Stimulated activated CD4-positive, alpha-beta T cell treated with anti-CD3 and anti-CD28 coated beads, Interleukin-4, amount 100 ng/mL, for 24 hours (primary cell): ENCODE measurements around the gene XXYLT1.
"Not testable (repeated sequence)": the region's sequence is repeated elsewhere in the genome, so short reads cannot be mapped to it uniquely, and the experiment has no call there.

ENCODE experiments used
- DNase-seq: peaks from one replicate; pipeline ENCODE4 v3.0.0-alpha.2; 2020

XXYLT1 gene, protein sequence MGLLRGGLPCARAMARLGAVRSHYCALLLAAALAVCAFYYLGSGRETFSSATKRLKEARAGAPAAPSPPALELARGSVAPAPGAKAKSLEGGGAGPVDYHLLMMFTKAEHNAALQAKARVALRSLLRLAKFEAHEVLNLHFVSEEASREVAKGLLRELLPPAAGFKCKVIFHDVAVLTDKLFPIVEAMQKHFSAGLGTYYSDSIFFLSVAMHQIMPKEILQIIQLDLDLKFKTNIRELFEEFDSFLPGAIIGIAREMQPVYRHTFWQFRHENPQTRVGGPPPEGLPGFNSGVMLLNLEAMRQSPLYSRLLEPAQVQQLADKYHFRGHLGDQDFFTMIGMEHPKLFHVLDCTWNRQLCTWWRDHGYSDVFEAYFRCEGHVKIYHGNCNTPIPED

DNA sequence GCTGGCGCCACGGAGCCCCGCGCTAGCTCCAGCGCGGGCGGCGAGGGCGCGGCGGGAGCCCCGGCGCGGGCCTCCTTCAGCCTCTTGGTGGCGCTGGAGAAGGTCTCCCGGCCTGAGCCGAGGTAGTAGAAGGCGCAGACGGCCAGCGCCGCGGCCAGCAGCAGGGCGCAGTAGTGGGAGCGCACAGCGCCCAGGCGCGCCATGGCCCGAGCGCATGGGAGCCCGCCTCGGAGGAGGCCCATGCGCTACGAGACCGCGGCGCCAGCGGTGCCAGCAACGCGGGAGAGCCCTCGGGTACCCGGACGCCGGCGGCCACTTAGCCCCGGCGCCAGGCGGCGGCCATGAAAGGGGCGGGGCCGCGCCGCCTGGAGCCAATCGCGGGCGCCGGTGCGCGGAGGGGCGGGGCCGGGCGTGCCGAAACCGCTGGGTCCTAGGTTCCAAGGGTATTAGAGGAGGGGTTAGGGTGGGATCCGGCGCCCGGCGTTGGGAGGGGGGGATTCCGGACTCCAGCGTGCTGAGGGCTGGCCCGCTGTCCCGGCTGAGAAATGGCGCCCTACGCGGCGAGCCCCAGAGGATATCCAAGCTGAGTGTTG is at the start of gene XXYLT1:
Gene XXYLT1 (minus strand): TSS at position 343 of the 593 bp plus-strand sequence. CDS start 101 bp downstream, at position 242.
- peak; percentile 88 for DNase-seq

DNA sequence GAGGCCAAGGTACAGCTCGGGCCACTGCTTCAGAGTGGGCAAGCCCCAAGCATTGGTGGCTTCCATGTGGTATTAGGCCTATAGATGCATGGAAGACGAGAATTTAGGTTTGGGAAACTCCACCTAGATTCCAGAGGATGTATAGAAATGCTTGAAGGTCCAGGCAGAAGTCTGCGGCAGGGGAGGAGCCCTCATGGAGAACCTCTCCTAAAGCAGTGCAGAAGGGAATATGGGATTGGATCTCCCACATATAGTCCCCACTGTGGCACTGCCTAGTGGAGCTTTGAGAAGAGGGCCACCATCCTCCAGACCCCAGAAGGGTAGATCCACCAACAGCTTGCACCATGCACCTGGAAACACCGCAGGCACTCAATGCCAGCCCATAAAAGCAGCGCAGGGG is 48.1 kb upstream of the XXYLT1 start:
- DNase-seq, result no peak

DNA sequence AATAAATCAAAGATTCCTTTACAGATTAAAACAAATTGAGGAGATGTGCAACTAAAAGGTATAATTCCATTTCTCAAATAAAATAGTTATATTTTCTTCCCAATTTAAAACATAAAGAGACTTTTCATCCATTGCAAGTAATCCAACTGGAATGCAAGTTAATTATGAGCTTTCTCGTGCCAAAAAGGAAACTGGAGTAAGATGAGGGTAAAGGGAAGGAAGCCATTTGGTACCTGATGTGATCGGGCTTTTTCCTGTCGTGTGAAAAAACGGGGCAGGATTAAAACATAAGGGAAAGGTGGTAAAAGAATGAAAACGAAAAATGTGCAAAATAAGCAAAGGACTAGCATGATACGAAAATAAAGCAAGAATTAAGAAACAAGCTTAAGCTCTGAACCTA is 41.8 kb upstream of the XXYLT1 start:
- DNase-seq, result no peak

DNA sequence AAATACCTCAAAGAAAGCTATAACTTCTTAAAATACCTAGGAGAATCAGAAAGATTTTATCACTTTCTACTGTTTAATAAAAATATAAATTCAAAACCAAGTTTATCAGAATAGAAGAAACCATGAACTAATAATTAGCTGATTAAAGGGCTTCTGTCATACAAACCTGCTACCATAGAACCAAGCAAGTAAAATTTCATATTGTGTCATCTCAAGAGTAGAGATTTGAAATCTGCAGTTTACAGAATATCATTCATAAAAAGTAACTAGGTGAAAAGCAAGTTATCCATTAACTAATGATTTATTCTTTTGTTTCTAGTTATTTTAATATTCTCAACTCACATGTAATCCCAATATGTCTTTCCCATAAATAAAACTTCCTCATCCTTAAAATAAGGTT is 36.8 kb upstream of the XXYLT1 start:
- no peak for DNase-seq

DNA sequence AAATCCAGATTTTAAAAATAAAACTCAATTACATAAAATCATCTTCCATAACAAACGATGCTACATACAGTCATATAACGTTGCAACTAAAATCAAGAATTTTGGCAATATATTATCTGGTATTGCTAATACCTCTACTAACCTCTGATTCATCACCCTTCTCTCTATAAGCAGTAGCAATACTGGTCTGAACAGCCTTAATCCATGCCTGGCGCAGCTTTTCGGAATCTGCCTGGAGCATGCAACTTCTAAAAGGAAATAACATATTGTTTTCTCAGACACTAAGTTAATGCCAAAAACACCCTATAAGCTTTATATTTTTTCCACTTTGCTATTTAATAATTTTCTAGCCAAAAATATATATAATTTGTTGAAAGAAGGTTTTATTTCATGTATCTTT is 35.4 kb upstream of the XXYLT1 start:
- DNase-seq, result no peak

DNA sequence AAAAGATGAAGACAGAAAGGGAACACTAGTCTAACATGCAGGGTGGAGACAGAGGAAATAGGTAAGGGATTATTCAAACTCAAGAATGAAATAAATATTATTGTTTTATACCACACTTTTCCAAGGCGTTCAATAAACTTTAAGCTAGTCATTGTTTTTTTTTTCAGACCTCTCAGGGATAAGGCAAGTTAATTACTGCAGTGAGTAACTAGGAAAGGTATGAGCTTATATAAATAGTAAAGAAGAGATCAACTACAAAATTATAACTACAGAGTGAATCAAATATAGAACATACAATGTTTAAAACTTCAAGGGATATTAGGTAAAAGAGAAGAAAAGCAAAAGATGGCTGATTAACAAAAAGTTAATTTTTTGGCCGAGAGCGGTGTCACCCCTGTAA is 31.5 kb upstream of the XXYLT1 start:
- no peak for DNase-seq

DNA sequence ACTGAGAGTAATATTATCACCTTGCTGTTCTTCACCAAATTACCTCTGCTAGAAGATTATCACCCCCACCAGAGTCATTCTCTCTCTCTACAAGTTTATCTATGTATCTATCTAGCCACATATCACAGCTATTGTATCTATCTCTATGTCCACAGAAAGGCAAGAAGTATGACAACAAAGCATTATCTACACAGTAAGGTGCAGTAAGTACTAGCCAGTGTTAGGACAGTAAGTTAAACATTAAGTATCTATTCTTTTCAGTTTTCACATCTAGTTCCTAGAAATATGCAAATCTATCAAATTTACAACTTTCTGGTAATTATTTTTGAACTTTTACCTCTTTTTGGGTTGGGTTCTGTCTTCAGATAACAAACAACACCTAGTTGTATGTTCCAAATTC is 26.5 kb upstream of the XXYLT1 start:
- DNase-seq, result no peak

DNA sequence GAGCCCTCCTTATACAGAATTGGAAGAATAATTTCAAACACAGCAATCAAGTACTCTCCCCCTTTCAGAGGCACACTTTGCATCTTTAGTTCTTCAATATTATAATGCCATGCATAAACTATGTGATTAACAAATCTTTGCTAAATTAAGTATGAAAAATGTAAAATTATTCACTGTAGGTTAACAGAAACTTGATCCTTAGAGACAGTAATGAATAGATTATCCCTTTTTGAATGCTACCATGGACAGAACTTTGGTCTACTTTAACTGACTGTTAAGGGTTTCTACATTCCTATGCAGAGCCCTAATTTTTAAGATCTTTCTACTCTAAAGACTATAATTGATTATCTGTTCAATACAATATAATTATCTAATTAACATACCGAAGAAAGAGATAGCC is 25.7 kb upstream of the XXYLT1 start:
- no peak for DNase-seq

DNA sequence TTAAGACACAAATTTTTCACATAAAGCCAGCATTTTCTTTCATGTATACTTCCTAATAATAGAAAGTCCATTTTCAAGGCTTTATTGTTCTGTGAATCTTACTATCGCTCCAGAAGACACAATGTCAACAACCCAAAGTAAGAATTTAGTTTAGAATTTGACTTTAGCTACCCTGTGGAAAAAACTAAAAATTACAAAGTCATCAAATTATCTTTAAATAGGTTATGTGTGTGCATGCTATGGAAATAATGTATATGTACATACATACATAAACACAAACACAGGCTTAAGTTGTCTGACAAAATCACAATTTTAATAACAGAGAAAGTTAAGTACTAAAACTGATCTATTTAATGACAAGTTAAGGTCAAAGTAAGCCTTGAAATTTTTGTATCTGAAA is 20.2 kb upstream of the XXYLT1 start:
- DNase-seq, result no peak

DNA sequence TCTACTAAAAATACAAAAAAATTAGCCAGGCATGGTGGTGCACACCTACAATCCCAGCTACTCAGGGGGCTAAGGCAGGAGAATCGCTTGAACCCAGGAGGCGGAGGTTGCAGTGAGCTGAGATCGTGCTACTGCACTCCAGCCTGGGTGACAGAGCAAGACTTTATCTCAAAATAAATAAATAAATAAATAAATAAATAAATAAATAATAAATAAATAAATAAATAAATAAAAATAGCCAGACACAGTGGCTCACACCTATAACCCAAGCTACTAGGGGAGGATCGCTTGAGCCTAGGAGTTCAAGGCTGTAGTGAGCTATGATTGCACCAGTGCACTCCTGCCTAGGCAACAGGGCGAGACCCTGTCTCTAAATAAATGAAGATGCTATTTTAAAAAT is 19.7 kb upstream of the XXYLT1 start:
- not testable (repeated sequence) for DNase-seq

DNA sequence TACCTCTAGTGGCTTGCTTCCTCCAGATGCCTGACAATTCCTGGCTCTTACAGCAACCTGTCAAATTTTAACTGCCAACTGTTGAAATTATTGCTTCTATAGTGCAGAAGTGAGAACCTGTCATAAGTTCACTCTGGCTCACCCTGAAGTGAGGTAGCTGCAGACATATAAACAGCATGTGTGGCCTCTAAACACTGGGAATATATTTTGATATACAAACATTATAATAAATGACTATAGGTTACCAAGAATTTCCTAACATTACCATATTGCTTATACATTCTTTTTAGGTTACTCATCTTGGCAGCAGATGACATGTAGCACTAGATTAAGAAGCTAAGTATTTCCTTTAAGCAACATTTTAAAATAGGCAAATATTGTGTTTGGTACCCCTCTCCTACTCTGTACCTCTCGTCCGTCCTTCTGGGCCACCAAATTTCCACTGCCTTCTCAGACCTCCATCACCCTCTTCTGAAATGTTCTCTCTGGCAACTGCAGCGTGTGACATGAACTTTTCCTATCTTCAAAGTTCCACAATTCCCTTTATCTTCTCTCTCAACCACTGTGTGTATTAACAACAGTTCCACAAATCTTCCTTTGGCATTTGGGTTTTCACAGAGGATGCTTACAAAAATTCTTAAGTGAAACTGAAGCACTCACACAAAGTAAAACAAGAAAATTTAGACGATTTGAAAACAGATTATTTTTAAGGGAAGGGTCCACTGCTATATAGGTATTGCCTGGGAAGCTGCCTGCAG is 15.3 kb upstream of the XXYLT1 start:
- DNase-seq, result no peak

DNA sequence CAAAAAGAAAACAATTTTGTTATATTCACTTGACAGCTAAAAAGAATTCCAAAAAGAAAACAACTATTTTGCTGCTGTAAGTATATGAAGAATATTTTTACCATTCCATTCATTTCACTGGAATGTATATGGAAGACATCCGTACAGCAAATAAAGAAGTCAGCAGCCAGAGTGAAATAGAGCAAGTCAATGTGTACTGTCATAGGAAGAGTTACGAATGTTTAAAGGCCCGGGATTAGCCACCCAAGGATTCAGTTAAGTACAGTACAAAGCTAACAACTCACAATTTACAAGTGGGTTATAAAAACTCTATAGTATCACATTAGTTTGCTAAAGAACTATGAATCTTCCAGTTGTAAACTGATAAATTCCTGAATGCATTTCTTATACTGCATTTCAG is 14.4 kb upstream of the XXYLT1 start:
- DNase-seq, result no peak

DNA sequence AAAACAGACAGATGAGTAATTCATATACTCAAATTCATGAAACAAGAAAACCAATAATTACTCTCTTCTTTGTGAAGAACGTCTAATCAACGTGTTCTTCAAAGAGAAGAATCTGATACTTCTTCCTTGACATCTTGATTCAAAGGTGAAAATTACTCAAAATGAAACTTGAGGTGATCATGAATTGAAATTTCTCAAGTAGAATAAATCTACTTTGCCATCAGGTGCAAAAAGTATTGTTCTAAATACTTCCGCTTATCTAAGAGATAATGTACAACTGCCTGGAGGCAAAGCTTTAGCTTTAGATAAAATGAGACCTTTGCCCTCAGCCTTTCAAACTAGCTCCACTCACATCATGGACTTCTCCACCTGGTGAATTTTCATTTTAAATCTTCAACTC is 13.9 kb upstream of the XXYLT1 start:
- no peak for DNase-seq

DNA sequence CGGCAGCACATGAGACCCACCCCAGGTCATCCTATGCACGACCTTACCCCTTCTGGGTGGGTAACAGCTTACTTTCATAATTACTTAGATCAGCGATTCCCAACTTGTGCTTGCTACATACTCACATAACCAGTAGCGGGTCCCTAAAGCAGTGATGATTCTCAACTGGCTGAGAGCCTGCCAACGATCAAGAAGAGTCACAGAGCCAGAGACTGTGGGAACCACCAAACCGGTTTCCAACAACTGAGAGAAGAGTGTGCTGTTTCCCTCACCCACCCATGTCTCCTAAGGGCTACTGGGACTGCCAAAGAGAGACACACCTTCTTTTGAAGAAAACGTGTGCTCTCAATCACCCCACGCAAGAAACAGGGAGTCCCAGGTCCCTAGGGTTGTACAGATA is 12.0 kb upstream of the XXYLT1 start:
- no peak for DNase-seq

DNA sequence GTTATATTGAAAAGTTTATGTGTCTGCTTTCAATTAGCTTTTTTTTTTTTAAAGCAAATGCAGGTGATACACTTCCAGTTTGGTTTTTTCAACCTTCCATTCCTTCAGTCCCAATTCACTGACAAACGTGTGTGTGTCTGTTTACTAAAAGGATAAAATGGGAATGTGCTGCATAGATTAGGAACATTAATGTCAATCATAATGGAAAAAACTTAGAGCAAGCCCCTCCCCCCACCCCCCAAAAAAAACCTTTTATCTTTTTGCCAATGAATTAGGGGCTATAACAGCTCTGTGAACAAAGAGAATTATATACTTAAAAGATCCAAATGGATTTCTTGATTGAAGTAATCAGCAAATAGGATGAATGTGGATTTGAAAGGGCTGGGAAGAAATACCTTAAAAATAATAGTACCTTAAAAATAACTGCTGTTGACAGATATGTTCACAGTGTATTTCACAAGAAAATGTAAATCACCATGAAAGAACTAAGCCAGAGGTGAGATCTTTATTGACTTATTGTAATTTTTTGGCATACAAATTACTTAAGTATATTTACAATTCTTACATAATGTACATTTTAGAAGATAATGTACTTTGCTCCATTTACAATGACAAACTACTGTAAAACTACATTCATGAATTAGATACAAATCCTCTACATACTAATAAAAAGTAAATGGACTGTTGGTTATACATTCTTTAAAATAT is 3.5 kb upstream of the XXYLT1 start:
- DNase-seq, result no peak

DNA sequence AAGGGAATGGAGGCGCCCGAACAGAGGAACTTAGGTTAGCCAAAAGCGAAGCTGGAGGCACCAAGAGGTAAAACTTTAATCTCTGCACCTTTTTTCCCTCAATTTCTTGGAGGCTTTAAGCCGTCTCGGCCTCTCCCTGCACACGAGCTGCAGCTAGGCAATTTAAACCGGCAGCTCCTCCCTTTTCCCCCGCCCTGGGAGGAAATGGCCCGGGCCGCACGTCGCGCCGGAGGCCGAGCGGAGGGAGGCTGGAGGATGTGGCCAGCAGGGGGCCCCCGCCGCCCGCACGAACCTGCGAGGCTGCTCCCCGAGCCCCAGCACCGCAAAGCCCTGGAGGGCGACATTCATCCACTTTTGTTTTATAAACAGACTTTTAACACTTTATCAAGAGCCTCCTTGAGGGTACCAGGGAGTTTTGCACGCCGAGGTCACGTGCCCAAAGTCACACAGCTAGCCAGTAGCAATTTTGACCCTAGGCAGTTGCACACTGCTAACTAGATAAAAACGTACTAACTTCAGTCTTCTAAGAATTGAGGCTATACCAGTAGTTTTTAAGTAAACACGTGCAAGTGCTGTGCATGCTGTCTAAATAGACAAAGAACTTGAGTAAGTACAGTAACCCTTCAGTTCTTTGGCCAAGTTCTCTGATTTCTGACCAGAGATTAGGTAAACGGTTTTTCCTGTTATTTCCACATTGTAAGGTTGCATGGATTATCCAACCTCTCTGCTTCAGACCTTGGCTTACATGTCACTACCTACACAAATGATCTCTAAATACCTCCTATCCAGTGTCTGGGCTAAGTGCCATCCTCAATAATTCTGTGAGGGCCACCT is 668 bp upstream of the XXYLT1 start:
- peak; percentile 91 for DNase-seq

DNA sequence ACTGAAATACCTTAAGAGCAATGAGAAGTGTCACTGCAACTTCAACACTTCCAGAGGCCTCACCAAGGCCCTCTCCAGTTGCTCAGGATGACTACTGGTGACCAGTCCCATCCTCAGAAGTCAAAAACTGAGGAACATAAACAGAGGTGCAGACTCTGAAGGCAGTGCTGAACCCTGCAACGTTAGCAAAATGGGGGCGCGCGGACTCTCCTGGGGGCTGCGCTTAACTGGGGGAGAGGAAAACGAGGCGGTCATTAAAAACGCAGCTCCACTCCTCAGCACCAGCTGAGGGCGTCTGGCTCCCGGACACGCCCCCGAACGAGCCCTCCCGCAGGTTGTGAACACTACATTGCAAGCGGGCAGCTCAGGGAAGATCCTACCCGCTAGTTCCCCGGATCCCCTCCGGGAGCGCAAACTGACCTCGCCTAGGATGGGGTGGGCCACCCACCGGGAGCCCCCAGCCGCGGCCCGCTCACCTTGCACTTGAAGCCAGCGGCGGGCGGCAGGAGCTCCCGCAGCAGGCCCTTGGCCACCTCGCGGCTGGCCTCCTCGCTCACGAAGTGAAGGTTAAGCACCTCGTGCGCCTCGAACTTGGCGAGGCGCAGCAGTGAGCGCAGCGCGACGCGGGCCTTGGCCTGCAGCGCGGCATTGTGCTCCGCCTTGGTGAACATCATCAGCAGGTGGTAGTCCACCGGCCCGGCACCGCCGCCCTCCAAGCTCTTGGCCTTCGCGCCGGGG is 711 bp downstream of the XXYLT1 start:
- DNase-seq, result peak; percentile 46

DNA sequence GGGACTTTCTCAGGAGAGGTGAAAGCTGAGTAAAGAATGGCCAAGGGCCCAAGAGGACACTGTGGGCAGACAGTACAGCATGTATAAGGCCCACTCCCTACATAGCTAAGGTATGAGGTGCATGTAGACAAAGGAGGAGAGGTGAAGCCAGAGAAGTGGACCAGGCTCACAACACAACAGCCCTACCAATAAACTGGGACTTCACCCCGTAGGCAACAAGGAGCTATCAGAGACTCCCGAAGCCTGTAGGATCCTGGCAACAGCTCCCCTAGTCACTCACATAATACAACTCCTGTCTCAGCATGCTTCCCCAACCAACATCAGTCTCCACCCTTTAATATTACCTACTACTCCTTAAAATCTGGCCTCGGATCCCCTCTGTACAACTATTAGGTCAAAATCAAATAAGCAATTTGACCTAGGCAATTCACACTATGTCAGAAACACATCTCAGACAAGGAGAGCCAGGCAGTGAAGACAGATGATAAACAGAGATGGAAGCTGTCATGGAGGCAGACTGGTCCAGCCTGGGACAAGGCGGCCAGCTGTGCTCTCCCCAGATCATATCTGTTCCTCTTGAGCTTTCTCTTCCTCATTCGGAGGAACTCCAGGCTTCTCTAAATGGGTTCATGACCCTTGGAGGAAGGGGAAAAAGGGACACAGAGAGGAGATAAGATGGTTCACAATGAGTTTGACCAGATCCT is 1.4 kb downstream of the XXYLT1 start:
- DNase-seq, result no peak

DNA sequence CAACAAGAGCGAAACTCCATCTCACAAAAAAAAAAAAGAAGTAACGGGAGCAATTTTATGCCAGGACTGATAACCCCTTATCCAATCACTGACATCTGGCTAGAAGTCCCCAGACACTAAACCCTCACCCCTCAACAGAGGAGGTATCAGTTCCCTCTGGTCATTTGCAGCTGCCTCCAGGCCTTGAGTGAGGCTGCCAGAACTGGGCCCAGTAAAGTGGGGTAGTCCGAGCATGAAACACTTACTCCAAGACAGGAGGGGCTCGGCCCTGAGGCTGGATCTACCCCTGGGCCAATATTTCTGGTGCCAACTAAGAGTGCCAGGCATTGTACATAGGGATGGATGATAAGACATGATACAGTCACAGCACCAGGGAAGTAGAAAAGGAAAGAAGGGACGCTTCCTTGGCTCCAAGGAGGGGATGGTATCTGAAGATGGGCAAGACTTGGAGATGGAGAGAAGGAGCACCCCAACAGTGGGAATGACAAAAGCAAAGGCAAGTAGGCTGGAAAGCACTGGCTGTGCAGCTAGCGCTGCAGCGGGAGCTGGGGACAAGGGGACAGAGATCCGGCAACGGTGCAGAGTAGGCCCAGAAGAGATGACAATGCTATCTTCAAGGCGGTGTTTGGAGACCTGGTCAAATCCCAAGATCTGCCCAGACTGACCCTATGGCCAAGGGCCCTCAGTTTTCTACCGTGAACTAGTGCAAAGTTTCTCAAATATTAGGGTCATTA is 2.2 kb downstream of the XXYLT1 start:
- DNase-seq, result no peak

DNA sequence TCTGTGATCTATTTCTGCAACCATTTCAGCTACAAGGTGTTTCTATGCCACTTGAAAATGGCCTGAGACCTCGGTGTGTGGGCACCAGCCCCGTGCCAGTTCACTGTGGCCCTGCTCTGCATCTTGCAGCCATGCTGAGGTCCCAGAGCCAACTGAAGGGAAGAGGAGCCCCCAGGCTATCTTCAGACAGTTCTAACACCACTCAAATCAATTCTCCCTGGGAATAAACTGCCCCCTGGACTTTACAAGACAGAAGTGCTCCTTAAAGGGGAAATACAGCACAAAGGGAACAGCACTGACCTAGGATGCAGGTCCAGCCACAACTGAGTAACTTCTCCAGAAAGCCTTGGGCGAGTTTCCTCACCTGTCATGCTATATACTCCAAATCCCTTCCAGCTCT is 3.9 kb downstream of the XXYLT1 start:
- no peak for DNase-seq
